HFFc6 (cell line): ENCODE measurements around the gene ASXL2. TPM values are rescaled to one million over a fixed set of nuclear protein-coding genes. Genes with fewer than 3 reads are reported as not detected.

ENCODE experiments used
- DNase-seq: peaks from one replicate; pipeline ENCODE4 v3.0.0-alpha.2; 2018
- H3K27ac Mint-ChIP-seq: 2 replicates; pipeline ENCODE4 v1.8.0; 2020; ENCODE audit warnings: mild to moderate bottlenecking, mixed read lengths
- H3K27me3 Mint-ChIP-seq: 2 replicates; pipeline ENCODE4 v1.8.0; 2021; ENCODE audit warnings: mild to moderate bottlenecking, moderate library complexity, mixed read lengths; ENCODE audit not compliant: insufficient read depth
- H3K36me3 Mint-ChIP-seq: 2 replicates; pipeline ENCODE4 v1.8.0; 2021; ENCODE audit warnings: low read depth, mixed read lengths
- H3K4me1 Mint-ChIP-seq: 2 replicates; pipeline ENCODE4 v1.8.0; 2020; ENCODE audit warnings: low read depth, mixed read lengths
- H3K4me3 Mint-ChIP-seq: 2 replicates; pipeline ENCODE4 v1.8.0; 2020; ENCODE audit warnings: mild to moderate bottlenecking, moderate library complexity, mixed read lengths
- H3K9me3 Mint-ChIP-seq: 2 replicates; pipeline ENCODE4 v1.8.0; 2020; ENCODE audit warnings: mild to moderate bottlenecking, mixed read lengths
- total RNA-seq, 6 experiments: library from RNA; stranded (reverse); fragmentation: NEBNext Ultra II Directional; extraction: Animal tissue kit (Norgen Biotek cat#: 25700); gene quantifications; 2 replicates in 1 of 6; 3 replicates in 5 of 6; pipeline ENCODE4 v1.2.3, GENCODE V29; 2021
- TF ChIP-seq, protein P1 (sequence below): fragments of 200-600 bp; sonication (generic); IDR thresholded peaks from 2 replicates; pipeline ENCODE4 v1.5.0; 2021; ENCODE audit warnings: antibody characterized with exemption, mild to moderate bottlenecking

ASXL2 gene
- total RNA-seq, 6 experiments from 2014 or later = 24.6 to 29.6 (median 26.6) TPM

DNA sequence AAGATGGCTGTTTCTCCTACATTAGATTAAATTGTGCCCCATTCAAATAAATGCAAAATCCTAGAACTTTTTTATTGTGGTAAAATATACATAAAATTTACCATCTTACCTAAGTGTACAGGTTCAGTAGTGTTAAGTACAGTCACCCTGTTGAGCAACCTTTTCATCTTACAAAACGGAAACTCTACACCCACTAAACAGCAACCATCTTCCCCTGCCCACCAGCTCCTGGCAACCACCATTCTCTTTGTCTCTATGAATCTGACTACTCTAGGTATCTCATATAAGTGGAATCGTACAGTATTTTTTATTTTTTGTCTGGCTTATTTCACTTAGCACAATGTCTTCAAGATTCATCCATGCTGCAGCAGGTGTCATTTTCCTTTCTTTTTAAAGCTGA, 53.0 kb downstream of the ASXL2 start:
- H3K4me3 Mint-ChIP-seq = no peak overlapping the region

DNA sequence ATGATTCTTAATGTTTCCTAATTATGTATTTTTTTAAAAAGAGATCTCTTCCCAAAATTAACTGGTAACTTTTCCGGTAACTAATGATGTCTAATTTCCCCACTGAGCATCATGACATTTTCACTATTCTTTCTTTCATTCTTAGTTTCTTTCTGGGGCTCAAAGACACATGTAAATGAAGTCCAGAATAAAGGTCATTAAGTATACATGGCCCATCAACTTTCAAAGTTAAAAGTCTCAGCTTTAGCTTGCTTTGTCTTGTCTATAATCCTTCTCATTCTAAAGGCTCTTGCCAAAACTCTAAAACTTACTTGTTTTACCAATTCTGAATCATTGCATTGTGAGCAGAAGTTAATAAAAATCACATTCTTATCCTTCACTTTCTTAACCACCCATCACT, 53.6 kb downstream of the ASXL2 start:
- H3K9me3 Mint-ChIP-seq = no peaks in the 10 kb centered on the region
- peaks cover 5% of the 10 kb centered on the region; the same call in 1 of the 2 replicates for H3K36me3 Mint-ChIP-seq
- H3K4me1 Mint-ChIP-seq = peaks cover 22% of the 10 kb centered on the region
- H3K27ac Mint-ChIP-seq = no peak overlapping the region
- TF ChIP-seq, protein P1, sequence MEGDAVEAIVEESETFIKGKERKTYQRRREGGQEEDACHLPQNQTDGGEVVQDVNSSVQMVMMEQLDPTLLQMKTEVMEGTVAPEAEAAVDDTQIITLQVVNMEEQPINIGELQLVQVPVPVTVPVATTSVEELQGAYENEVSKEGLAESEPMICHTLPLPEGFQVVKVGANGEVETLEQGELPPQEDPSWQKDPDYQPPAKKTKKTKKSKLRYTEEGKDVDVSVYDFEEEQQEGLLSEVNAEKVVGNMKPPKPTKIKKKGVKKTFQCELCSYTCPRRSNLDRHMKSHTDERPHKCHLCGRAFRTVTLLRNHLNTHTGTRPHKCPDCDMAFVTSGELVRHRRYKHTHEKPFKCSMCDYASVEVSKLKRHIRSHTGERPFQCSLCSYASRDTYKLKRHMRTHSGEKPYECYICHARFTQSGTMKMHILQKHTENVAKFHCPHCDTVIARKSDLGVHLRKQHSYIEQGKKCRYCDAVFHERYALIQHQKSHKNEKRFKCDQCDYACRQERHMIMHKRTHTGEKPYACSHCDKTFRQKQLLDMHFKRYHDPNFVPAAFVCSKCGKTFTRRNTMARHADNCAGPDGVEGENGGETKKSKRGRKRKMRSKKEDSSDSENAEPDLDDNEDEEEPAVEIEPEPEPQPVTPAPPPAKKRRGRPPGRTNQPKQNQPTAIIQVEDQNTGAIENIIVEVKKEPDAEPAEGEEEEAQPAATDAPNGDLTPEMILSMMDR = no peak
- DNase-seq = no peak
- H3K27me3 Mint-ChIP-seq = no peaks in the 10 kb centered on the region
- no peak overlapping the region for H3K4me3 Mint-ChIP-seq

More for the DNA sequence above, 53.0 kb downstream of the ASXL2 start:
- Mint-ChIP-seq H3K27ac (no peak overlapping the region), H3K27me3 (no peaks in the 10 kb centered on the region), H3K4me1 (peaks cover 24% of the 10 kb centered on the region), H3K9me3 (no peaks in the 10 kb centered on the region), H3K36me3 (peaks cover 5% of the 10 kb centered on the region; the same call in 1 of the 2 replicates)
- TF ChIP-seq, protein P1 = no peak
- DNase-seq = no peak

DNA sequence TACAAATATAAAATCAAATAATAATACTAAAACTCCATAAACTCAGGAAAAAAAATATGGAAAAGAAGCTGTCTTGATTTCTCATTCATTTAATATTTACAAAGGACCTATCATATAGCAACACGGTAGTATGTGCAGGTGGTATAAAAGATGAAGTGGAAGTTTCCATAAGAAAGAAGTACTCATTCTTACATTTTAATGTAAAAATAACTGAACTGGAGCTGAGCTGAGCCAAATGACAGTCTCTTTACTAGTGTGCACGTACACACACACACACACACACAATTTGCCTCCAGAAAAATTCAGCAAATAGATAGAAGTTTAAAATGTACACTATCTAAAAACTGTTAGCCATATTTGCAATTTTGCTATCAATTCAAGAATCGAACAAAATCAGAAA, 54.1 kb downstream of the ASXL2 start:
- peaks cover 5% of the 10 kb centered on the region; the same call in 1 of the 2 replicates for H3K36me3 Mint-ChIP-seq
- DNase-seq = no peak
- H3K27me3 Mint-ChIP-seq = no peaks in the 10 kb centered on the region
- peaks cover 17% of the 10 kb centered on the region for H3K4me1 Mint-ChIP-seq
- H3K9me3 Mint-ChIP-seq = no peaks in the 10 kb centered on the region
- H3K27ac Mint-ChIP-seq = no peak overlapping the region
- H3K4me3 Mint-ChIP-seq = no peak overlapping the region
- TF ChIP-seq, protein P1 = no peak

DNA sequence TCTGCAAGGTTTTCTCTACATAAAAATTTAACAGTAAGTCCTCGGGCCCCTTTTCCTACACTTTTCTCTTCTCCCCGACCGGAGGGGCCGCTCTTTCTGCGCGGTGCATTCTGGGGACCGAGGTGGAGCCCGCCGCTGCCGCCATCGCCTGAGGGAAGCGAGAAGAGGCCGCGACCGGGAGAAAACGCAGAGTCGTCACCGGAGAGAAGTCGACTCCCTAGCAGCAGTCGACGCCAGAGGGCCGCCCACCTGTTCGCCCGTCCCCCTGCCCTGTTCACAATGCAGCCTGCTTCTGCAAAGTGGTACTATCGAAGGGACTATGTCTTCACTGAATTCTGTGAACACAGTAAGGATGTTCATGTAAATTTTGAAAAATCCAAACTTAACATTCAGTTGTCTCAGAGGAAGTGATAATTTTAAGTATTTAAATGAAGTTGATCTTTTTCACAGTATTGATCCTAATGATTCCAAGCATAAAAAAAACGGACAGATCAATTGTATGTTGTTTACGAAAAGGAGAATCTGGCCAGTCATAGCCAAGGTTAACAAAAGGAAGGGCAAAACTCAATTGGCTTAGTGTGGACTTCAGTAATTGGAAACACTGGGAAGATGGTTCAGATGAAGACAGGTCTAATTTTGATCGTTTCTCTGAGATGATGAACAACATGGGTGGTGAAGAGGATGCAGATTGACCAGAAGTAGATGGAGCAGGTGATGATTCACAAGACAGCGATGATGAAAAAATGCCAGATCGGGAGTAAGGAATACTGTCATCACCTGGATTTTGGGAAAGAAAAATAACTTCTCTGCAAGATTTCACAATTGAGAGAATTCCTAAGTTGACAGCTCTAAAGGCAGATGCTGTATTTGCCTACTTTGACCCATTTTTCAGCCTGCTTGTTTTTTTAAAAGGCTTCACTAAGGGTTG, 55.8 kb downstream of the ASXL2 start:
- TF ChIP-seq, protein P1 = no peak
- Mint-ChIP-seq H3K27me3 (no peaks in the 10 kb centered on the region), H3K4me1 (peaks cover 12% of the 10 kb centered on the region), H3K9me3 (no peaks in the 10 kb centered on the region), H3K27ac (no peak overlapping the region), H3K36me3 (peaks cover 5% of the 10 kb centered on the region; the same call in 1 of the 2 replicates), H3K4me3 (no peak overlapping the region)
- no peak for DNase-seq

DNA sequence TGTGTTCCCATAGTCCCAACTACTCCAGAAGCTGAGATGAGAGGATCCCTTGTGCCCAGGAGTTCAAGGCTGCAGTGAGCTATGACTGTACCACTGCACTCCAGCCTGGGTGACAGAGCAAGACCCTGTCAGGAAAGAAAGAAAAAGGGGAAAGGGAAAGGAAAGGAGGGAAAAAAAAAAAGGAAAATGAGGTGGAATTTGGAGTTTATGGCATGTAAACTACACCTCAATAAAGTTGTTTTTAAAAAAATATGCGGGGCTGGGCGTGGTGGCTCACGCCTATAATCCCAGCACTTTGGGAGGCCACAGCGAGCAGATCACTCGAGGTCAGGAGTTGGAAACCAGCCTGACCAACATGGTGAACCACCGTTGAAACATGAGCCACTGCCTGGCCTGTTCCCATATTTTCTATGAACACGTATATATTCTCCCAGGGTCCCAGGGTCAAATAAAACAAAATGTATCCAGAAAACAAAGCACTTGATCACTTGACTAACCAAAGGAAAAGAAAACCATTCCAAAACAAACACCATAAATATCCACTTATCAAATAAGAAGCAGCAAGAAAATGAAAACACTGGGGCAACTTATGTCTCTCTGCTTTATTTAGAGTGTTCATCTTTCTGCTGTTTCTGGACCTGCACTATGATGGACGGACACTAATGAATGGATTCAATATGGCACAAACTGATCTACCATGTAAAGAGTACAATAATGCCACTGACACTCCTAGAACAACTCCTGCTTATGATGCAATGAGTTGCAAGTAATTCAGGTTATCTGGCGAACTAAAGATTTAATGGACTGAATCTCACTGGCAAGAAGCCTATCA, 56.8 kb downstream of the ASXL2 start:
- no peak overlapping the region for H3K27ac Mint-ChIP-seq
- H3K4me1 Mint-ChIP-seq = peaks cover 12% of the 10 kb centered on the region
- no peak for DNase-seq
- TF ChIP-seq, protein P1 = no peak
- H3K9me3 Mint-ChIP-seq = no peaks in the 10 kb centered on the region
- H3K27me3 Mint-ChIP-seq = no peaks in the 10 kb centered on the region
- peaks cover 5% of the 10 kb centered on the region; the same call in 1 of the 2 replicates for H3K36me3 Mint-ChIP-seq
- H3K4me3 Mint-ChIP-seq = no peak overlapping the region
